Spleen (tissue), 11 donors: ENCODE data around the gene NPW. TPM values are rescaled to one million over a fixed set of nuclear protein-coding genes. Genes with fewer than 3 reads are reported as not detected.
"Not testable (repeated sequence)": the region's sequence is repeated elsewhere in the genome, so short reads cannot be mapped to it uniquely, and the experiment has no call there.

Source experiments
- DNase-seq: peaks from one replicate; pipeline ENCODE4 v3.0.0-alpha.2; 2020
- H3K27ac ChIP-seq, 8 donors: fragments of 200-600 bp; sonication (generic) in 7 of 8; 1 replicate in 4 of 8; 2 replicates in 4 of 8; pipeline versions ENCODE4 v1.5.0 to v1.8.0; 2016 to 2021; ENCODE audit warnings: inconsistent platforms in 4 of 8, mild to moderate bottlenecking in 4 of 8, moderate library complexity in 1 of 8
- H3K27me3 ChIP-seq, 7 donors: fragments of 200-600 bp; sonication (generic) in 6 of 7; replicated peaks in 1 of 7; 1 replicate in 4 of 7; 2 replicates in 3 of 7; pipeline versions ENCODE4 v1.5.0 to v1.8.0; 2016 to 2021; ENCODE audit warnings: inconsistent platforms in 3 of 7, mild to moderate bottlenecking in 1 of 7
- H3K36me3 ChIP-seq, 6 donors: fragments of 200-600 bp; sonication (generic) in 5 of 6; 1 replicate in 4 of 6; 2 replicates in 2 of 6; pipeline versions ENCODE4 v1.5.0 to v1.8.0; 2016 to 2021; ENCODE audit warnings: inconsistent platforms in 2 of 6
- H3K4me1 ChIP-seq, 6 donors: fragments of 200-600 bp; sonication (generic) in 5 of 6; 1 replicate in 3 of 6; 2 replicates in 3 of 6; pipeline versions ENCODE4 v1.5.0 to v1.8.0; 2016 to 2021; ENCODE audit warnings: inconsistent platforms in 3 of 6
- H3K4me3 ChIP-seq, 8 donors: fragments of 200-600 bp; sonication (generic) in 7 of 8; 1 replicate in 4 of 8; 2 replicates in 4 of 8; pipeline versions ENCODE4 v1.5.0 to v1.8.0; 2016 to 2021; ENCODE audit warnings: inconsistent platforms in 4 of 8, mild to moderate bottlenecking in 4 of 8, moderate library complexity in 2 of 8
- H3K9me3 ChIP-seq, 8 donors: fragments of 200-600 bp; sonication (generic) in 7 of 8; 1 replicate in 4 of 8; 2 replicates in 4 of 8; pipeline versions ENCODE4 v1.5.0 to v1.8.0; 2016 to 2021; ENCODE audit warnings: inconsistent platforms in 4 of 8
- POLR2A ChIP-seq, 3 donors: fragments of 450-650 bp; IDR thresholded peaks; one replicate each; pipeline ENCODE4 v1.5.1; 2017; ENCODE audit warnings: antibody characterized with exemption in 3 of 3, mild to moderate bottlenecking in 1 of 3
- POLR2AphosphoS5 ChIP-seq, 3 donors: sonication (generic); formaldehyde crosslinking; IDR thresholded peaks; one replicate each; pipeline ENCODE4 v1.5.1; 2017; ENCODE audit warnings: antibody characterized with exemption in 3 of 3
- WGBS, 5 donors: extraction: QIAGEN DNeasy Blood & Tissue Kit in 3 of 5; methylation state at CpG; one replicate each; pipeline versions ENCODE4 v1.1.5 to v1.1.7; 2013 to 2018; 5-methylcytosine and 5-hydroxymethylcytosine counted together
- intact Hi-C: fragments of 100-400 bp; cut with DNase I; formaldehyde crosslinking; loops from one replicate; pipeline ENCODE4 v1.15.0; 2023; ENCODE audit warnings: low total_unique reads
- polyA plus RNA-seq, 3 donors: library from polyadenylated mRNA; stranded (reverse); fragments of 200-250 nt; gene quantifications; one replicate each; pipeline ENCODE4 v1.2.1, GENCODE V29; 2013
- total RNA-seq, 7 donors: library from RNA; depleted of rRNA in 3 of 7; stranded (reverse); fragments of >200 nt in 3 of 7; fragmentation: NEBNext Ultra II Directional in 4 of 7; extraction: Animal tissue kit (Norgen Biotek cat#: 25700) in 4 of 7; gene quantifications; one replicate each; pipeline versions ENCODE4 v1.1.0 to v1.2.1, GENCODE V29; 2016 to 2021
- TF ChIP-seq, protein P1 (sequence below), 11 experiments: fragments of 200-600 bp in 7 of 11; fragments of 450-650 bp in 4 of 11; sonication (generic) in 4 of 11; IDR thresholded peaks in 8 of 11; conservative IDR thresholded peaks in 3 of 11; 1 replicate in 7 of 11; 2 replicates in 4 of 11; pipeline versions ENCODE4 v1.4.0 to v1.8.0; 2016 to 2021; ENCODE audit warnings: antibody characterized with exemption in 11 of 11, inconsistent platforms in 4 of 11, mild to moderate bottlenecking in 1 of 11
- donor health status: healthy with polysubstance abuse.
- donor health status: DM: no; HTN: no; CAD: no; lungs with moderate emphysema.
- donor health status: DM: no; HTN: no; CAD: no.
- donor health status: Bipolar disorder and iron deficiency.
- donor health status: healthy.
- donor health status: DM: no; HTN: no; CAD: no.
- donor health status: DM: yes; HTN: yes; CAD: no.

The NPW gene
- total and polyA plus RNA-seq, 10 donors = 0.30 to 2.5 (median 0.94) TPM; not detected in 3

DNA sequence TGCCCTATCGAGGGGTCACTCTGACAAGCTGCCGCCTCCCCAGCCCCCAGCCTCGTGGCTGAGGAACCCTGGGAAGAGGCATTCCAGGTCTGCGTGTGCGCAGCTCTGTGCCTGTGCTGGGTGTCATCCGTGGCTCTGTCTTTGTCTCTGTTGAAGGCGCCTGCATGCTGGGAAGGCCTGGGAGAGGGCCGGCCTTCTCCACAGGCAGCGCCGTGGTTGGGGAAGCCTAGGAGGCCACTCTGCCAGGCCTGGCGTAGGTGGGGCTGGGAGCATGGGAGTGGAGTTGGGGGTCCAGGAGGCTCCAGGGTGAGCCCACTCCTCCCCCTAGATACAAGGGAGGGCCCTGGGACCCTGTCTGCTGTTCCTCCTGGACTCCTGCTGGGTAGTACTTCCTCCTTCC is 10.5 kb downstream of the NPW start:
- intact Hi-C loops = no loop called here
- H3K4me1 ChIP-seq = peaks cover 8 to 95% (median 82%) of the 10 kb centered on the region in 6 donors

GRCh38 chr16:2031081-2031577 is 11.5 kb downstream of the NPW start:
- DNase-seq = peak; percentile 71
- Histone ChIP-seq H3K36me3 (peaks cover 0 to 18% (median 0%) of the 10 kb centered on the region in 6 donors), H3K27ac (peak overlapping the region; percentile 15 to 90 (median 84)), H3K4me3 (peak overlapping the region in 1 of 8 donors; percentile 86), H3K9me3 (no peaks in the 10 kb centered on the region), H3K4me1 (peaks cover 16 to 95% (median 82%) of the 10 kb centered on the region in 6 donors), H3K27me3 (peaks cover 0 to 37% (median 7%) of the 10 kb centered on the region in 7 donors)
- 44 to 67% (median 62%) methylated on average over 8 to 11 of the region's 11 CpGs for WGBS, 5 donors
- intact Hi-C loops = no loop called here
- TF ChIP-seq POLR2A (IDR thresholded peaks at IDR 0.05) = no peak
- TF ChIP-seq POLR2AphosphoS5 (IDR thresholded peaks at IDR 0.05) = peak; percentile 46 to 77 (median 57)
- TF ChIP-seq, protein P1, sequence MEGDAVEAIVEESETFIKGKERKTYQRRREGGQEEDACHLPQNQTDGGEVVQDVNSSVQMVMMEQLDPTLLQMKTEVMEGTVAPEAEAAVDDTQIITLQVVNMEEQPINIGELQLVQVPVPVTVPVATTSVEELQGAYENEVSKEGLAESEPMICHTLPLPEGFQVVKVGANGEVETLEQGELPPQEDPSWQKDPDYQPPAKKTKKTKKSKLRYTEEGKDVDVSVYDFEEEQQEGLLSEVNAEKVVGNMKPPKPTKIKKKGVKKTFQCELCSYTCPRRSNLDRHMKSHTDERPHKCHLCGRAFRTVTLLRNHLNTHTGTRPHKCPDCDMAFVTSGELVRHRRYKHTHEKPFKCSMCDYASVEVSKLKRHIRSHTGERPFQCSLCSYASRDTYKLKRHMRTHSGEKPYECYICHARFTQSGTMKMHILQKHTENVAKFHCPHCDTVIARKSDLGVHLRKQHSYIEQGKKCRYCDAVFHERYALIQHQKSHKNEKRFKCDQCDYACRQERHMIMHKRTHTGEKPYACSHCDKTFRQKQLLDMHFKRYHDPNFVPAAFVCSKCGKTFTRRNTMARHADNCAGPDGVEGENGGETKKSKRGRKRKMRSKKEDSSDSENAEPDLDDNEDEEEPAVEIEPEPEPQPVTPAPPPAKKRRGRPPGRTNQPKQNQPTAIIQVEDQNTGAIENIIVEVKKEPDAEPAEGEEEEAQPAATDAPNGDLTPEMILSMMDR (IDR thresholded peaks at IDR 0.05 in 8 of 11, conservative IDR thresholded peaks at IDR 0.05 in 3 of 11) = no peak

More for the DNA sequence above, 10.5 kb downstream of the NPW start:
- no peak for TF ChIP-seq POLR2A (IDR thresholded peaks at IDR 0.05)
- TF ChIP-seq POLR2AphosphoS5 (IDR thresholded peaks at IDR 0.05) = no peak
- TF ChIP-seq, protein P1 (IDR thresholded peaks at IDR 0.05 in 8 of 11, conservative IDR thresholded peaks at IDR 0.05 in 3 of 11) = no peak
- Histone ChIP-seq H3K4me3 (peak overlapping the region in 5 of 8 donors; percentile 0 to 87 (median 70)), H3K9me3 (no peaks in the 10 kb centered on the region), H3K36me3 (peaks cover 0 to 15% (median 0%) of the 10 kb centered on the region in 6 donors), H3K27me3 (peaks cover 0 to 41% (median 7%) of the 10 kb centered on the region in 7 donors), H3K27ac (peak overlapping the region; percentile 15 to 90 (median 84))
- DNase-seq = no peak
- 52 to 85% (median 76%) methylated on average over 7 to 11 of the region's 11 CpGs for WGBS, 5 donors

DNA sequence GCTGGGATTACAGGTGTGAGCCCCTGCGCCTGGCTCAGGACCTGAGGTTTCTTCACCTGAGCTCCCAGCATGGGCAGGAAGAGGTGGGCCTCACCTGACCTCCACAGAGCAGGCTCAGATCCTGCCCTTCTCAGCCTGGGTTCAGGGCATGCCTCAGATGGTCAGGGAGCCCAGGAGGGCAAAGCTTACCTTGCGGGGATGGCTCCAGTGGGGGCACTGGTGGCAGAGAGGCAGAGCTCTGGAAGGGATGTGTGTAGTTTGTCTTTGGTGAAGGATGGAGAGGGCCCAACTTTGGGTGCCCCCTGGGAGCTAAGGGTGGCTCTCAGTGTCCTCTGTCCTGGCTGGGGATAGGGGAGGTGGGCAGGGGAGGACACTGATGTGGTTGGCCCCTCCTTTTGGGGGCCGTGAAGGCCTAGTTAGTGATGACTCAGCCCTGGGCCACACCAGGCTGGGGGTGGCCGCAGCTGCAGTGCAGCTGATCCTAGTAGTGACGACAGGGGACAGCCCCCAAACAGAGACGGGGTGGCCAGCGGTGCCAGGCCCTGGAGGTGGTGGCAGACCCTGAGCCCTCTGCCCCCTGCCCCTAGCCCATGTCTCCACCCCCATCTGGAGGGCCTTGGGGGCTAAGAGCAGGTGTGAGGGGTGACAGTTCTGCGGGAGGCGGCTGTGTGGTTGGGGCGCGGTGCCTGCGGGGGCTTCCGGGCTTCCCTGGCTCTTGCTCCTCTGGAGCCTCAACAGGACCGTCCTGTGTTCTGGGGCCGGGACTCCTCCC is 12.9 kb downstream of the NPW start:
- H3K4me3 ChIP-seq = peak overlapping the region in 6 of 8 donors; percentile 29 to 63 (median 39)
- peaks cover 18 to 97% (median 79%) of the 10 kb centered on the region in 6 donors for H3K4me1 ChIP-seq
- no peaks in the 10 kb centered on the region for H3K9me3 ChIP-seq
- 48 to 59% (median 49%) methylated on average over 5 to 15 of the region's 15 CpGs for WGBS, 5 donors
- peaks cover 0 to 25% (median 2%) of the 10 kb centered on the region in 7 donors for H3K27me3 ChIP-seq
- peak overlapping the region; percentile 60 to 90 (median 84) for H3K27ac ChIP-seq
- DNase-seq = no peak
- intact Hi-C loops = no loop called here
- H3K36me3 ChIP-seq = peaks cover 0 to 32% (median 4%) of the 10 kb centered on the region in 6 donors
- TF ChIP-seq POLR2AphosphoS5 (IDR thresholded peaks at IDR 0.05) (peak in 1 of 3 donors; percentile 26), POLR2A (IDR thresholded peaks at IDR 0.05) (no peak)

- peaks cover 0 to 39% (median 4%) of the 10 kb centered on the region in 6 donors for H3K36me3 ChIP-seq
- H3K4me3 ChIP-seq = peak overlapping the region; percentile 16 to 63 (median 34)
- peaks cover 18 to 97% (median 79%) of the 10 kb centered on the region in 6 donors for H3K4me1 ChIP-seq
- peaks cover 0 to 20% (median 0%) of the 10 kb centered on the region in 7 donors for H3K27me3 ChIP-seq
- no peak for DNase-seq
- 5 to 22% (median 19%) methylated on average over 16 to 37 of the region's 37 CpGs for WGBS, 5 donors
- peak overlapping the region; percentile 60 to 90 (median 84) for H3K27ac ChIP-seq
- intact Hi-C loops = no loop called here
- H3K9me3 ChIP-seq = no peaks in the 10 kb centered on the region
- TF ChIP-seq, protein P1 (IDR thresholded peaks at IDR 0.05 in 8 of 11, conservative IDR thresholded peaks at IDR 0.05 in 3 of 11) = no peak
- TF ChIP-seq POLR2AphosphoS5 (IDR thresholded peaks at IDR 0.05) (peak; percentile 17 to 75 (median 64)), POLR2A (IDR thresholded peaks at IDR 0.05) (no peak)
Observed at GRCh38 chr16:2033057-2033908, 13.7 kb downstream of the NPW start.

DNA sequence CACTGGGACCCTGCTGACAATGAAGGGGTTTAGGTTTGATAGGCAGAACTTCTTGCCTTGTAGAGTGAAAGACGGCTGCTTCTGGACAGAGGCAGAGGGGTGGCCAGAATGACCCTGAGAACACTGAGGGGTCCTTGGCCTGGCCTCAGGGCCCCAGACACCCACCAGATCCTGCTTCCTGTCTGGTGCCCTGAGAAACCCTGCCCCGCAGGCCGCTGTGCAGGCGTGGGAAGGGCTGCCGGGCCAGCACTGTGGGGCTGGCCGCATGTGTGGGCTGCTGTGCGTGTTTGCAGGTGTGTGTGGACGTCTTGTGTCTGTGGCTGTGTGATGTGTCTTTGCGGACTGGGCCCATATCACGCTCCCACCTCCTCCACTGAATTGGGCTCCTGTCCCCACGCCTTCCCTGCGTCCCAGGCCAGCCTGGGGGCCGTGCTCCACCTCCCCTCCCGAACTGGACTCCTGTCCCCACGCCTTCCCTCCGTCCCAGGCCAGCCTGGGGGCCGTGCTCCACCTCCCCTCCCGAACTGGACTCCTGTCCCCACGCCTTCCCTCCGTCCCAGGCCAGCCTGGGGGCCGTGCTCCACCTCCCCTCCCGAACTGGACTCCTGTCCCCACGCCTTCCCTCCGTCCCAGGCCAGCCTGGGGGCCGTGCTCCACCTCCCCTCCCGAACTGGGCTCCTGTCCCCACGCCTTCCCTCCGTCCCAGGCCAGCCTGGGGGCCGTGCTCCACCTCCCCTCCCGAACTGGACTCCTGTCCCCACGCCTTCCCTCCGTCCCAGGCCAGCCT is 14.5 kb downstream of the NPW start:
- H3K9me3 ChIP-seq, DNase-seq, intact Hi-C loops: not testable (repeated sequence)
- Histone ChIP-seq H3K4me3 (peak overlapping the region in 7 of 8 donors; percentile 16 to 63 (median 36)), H3K27me3 (peaks cover 0 to 15% (median 0%) of the 10 kb centered on the region in 7 donors), H3K36me3 (peaks cover 0 to 39% (median 4%) of the 10 kb centered on the region in 6 donors), H3K27ac (peak overlapping the region; percentile 60 to 90 (median 84)), H3K4me1 (peaks cover 18 to 97% (median 81%) of the 10 kb centered on the region in 6 donors)
- WGBS, 5 donors = 24 to 66% (median 54%) methylated on average over 6 to 16 of the region's 32 CpGs
